Activated CD4-positive, alpha-beta T cell treated with anti-CD3 and anti-CD28 coated beads, Interleukin-2, amount 50 U/mL, for 16 hours (primary cell): ENCODE data around the gene USH2A.
"Not testable (repeated sequence)": the region's sequence is repeated elsewhere in the genome, so short reads cannot be mapped to it uniquely, and the experiment has no call there.

Source experiments
- DNase-seq: peaks from one replicate; pipeline ENCODE4 v3.0.0-alpha.2; 2020

USH2A gene

DNA sequence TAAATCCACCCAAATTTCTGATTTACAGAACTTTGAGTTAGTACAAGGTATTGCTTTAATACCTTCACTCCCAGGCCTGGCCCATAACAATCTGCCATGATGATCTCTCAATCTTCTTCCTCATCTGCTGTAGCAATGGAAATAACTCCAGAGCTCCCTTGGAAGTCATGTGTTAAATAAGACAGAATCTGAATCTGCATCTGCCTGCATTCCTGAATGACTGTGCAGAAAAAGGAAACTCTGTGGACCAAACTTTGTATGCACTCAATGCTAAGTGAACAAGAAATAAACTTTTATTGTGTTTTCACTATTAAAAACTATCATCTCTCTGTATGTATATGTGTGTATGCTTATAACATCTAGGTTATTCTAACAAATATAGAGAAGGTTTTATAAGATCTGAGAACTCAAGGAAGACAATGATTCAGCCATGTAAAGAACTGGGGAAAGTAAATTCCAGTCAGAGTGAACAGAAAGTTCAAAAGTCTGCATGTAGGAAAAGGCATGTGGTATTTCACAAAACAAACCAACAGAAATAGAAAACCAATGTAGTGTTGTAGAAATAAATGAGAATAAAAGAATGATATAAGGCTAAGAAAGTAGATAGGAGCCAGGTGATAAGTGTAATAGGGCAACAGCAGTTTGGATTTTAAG, 390.2 kb downstream of the USH2A start:
- DNase-seq = no peak

DNA sequence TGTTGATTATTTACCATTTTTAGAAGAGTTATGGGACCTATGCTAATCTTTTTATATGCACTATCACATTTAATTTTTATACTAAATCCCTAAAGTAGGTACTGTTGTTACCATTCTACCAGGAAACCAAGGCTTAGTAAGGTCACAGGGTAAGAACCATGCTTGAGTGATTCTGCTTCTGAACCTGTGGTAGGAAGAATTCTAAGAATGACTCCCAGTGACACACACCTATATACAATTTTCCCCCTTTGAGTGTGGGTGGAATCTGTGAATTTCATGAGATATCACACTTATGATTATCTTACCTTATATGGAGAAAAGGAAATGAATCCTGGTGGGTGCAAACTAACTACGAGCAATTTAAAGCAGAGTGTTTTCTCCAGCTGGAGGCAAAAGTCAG, 391.0 kb downstream of the USH2A start:
- DNase-seq = no peak

DNA sequence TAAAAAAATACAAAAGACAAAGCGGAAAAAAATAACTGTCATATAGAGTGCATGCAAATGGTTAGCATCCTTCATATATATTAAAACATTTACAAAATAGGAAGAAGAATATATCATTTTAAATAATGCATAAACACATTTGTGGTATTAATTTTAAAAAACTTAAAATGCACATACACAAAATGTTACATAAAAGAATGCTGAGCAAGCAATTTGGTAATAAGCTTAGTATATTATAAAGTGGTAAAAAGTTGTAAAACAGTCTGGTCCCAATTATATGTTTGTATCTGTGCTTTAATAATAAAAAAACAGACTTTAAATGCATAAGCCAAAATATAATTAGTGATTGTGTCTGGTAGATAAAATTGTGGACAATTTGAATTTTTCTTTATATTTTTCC, 394.6 kb downstream of the USH2A start:
- no peak for DNase-seq

DNA sequence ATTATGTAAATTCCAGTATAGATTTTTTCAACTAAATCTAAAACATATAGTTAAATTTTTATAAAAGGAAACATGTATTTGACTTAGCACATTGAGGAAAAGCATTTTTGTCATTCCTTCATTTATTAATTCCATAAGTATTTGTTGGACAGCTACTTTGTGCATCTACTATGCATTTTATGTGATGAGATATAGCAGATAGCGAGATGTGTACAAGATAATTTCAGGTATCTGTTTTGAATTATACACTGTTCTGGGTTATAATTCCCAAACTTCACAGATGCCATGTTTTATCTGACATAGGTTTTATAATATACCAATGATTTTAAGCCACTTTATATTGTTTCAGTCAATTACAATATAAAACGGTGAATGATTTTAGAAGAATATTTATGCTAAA, 398.7 kb downstream of the USH2A start:
- no peak for DNase-seq

DNA sequence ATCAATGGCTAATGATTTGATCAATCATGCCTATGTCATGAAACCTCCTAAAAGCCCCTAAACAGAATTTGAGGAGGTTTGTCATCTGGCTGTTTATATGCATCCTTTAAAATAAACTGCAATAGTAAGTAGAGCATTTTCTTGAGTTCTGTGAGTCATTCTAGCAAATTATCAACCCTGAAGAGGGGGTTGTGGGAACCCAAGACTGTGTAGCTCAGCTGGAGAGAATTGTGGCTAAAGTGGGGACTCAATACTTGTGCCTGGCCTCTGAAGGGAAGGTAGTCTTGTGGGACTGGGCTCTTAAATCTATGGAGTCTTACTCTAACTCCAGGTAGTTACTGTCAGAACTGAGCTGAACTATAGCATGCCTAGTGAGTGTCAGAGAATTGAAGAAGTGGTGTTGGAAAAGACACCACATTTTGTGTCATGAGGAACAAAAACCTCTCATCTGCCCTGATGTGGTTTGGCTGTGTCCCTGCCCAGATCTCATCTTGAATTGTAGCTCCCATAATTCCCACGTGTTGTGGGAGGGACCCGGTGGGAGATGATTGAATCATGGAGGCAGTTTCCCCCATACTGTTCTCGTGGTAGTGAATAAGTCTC, 402.4 kb downstream of the USH2A start:
- DNase-seq = no peak

DNA sequence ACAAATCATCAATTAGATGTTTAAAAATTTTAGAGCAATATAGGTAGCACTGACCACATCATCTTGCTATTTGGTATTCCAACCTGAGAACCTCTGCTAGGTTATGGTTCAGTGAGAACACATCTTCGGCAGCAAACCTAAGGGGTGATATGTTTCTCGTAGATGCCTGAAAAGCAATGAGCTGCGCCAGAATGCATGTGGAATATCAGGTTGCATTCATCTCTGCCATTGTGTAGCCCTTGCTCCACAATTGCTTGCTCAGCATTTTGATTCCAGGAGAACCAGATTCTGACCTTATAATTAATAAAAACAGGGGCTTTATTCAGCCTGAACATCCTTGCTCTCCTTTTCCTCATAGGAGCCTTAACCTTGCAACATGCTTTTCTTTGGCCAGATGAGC, 408.1 kb downstream of the USH2A start:
- DNase-seq = no peak

DNA sequence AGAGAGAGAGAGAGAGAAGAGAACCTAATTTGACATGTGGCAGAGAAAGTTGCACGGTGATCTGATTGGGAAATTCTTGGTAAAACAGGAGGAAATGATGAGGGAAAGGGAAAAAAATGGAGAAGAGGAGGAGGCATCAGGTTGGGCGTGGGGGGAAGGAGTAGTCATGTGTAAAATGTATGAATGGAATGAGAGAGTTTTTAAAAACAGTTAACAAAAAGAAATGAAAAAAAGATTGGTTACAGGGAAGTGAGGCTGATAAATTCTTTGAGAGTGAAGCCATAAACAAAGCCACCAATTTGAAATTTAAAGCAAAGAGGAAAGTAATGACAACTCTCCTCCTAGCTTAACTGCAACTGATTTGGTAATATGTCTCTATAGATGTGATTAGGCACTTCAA, 409.2 kb downstream of the USH2A start:
- no peak for DNase-seq

DNA sequence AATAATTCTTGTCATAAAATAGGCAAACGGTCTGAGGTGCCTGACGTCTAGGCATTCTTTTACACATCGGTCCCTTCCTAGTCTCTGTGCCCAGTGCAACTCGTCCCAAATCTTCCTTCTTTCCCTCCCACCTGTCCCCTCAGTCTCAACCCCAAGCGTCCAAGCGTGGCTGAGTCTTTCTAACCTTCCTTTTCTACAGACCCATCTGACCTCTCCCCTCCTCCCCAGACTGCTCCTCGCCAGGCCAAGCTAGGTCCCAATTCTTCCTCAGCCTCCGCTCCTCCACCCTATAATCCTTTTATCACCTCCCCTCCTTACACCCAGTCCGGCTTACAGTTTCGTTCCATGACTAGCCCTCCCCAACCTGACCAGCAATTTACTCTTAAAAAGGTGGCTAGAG, 413.8 kb downstream of the USH2A start:
- not testable (repeated sequence) for DNase-seq

DNA sequence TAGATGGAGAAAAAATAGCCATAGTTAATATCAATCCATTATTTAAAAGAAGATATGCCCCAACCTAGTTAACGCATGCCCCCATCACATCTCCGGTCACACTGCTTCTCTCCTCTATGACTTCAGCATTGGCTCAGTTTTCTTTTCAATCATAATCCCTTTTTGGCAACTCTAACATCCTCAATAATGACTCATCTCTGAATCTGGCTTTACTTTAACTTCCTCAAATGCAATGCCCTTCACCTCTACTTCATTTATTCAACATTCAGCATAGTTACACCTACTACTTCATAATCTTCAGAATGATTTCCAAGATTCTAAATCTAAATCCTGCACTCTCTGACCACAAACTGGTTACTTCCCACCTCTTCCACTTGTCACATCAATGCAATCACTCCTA, 417.3 kb downstream of the USH2A start:
- DNase-seq = no peak

DNA sequence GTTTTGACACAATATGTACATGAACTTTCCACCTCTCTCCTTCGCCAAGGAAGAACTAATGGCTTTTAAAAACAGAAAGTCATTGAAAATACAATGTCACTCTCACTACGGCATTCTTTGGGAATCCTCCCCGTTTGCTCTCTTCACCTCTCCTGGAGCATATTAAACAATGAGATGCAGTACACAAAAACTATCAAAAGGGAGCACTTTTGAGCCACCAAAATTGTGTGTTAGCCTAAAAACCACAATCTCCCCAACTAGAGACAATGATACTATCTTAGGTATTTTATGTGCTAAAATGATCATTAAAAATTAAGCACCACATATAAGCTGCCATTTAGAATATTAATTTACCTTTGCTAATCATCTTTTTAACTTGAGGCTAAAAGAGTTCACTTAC, 430.6 kb downstream of the USH2A start:
- no peak for DNase-seq

DNA sequence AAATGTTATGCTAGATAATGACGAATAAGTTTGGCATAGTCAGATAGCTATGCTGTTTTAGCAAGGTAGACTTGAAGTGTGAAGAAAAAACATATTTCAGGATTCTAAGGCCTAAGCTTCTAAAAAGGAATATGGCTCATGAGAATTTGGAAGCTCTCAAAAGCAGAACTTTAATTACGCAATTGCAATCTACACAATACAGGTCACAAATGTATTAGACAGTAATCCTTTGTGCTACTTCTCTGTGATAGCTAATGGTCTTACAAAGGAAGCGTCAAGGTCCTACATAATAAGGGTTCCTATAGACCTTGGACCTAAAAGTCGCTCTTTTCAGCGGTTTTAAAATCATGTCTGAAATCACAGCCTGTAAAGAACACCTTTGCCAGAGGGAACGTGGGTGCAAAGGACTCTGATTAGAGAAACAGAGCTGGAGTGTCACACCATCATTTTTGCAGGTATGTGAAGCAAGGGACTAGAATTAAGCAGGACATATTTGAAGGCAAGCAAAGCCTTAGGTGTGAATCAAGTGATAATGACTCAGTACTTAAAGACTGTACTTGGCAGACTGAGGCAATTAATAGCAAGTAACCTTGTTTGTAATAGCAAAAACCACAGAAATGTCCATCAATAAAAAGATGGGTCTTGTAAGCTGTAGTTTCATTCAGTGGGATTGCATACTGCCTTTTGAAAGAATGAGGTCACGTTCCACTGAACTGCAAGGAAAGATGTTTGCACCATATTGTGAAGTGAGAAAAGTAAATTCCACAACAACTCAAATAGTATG, 436.0 kb downstream of the USH2A start:
- no peak for DNase-seq

DNA sequence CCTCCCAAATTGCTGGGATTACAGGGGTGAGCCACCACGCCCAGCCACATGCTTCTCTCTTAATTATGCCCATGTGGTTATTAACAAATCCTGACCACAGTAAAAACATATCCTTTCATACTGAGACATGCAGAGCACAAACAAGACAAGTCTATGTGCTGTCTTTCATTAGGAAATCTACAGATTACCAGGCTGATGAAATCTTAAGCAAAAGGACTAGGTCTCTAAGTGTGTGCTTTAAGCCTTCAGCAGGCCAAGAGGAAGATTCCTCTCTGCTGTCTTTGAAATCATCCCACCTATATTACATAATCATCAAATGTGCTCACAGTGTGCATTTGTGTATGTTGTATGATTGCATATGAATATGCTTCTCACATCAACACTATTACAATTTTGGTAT, 436.8 kb downstream of the USH2A start:
- no peak for DNase-seq

DNA sequence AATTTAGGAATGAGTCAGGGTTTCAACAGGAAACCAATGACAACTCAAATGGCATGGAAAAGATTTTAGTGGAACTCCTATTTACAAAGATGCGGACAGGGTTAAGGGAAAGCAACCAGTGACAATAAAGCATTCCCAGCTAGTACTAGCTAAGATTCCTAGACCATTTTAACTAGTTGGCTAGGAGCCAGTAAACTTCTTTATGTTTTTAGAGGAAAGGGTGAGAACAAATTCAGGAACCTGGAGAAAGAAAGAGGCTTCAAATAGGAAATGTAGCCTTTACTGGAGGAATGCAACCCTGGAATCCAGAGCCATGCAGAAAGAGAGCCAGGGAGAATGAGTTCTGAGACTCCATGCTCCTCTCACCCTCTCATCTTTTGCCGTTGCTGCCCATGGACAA, 439.6 kb downstream of the USH2A start:
- DNase-seq = no peak

DNA sequence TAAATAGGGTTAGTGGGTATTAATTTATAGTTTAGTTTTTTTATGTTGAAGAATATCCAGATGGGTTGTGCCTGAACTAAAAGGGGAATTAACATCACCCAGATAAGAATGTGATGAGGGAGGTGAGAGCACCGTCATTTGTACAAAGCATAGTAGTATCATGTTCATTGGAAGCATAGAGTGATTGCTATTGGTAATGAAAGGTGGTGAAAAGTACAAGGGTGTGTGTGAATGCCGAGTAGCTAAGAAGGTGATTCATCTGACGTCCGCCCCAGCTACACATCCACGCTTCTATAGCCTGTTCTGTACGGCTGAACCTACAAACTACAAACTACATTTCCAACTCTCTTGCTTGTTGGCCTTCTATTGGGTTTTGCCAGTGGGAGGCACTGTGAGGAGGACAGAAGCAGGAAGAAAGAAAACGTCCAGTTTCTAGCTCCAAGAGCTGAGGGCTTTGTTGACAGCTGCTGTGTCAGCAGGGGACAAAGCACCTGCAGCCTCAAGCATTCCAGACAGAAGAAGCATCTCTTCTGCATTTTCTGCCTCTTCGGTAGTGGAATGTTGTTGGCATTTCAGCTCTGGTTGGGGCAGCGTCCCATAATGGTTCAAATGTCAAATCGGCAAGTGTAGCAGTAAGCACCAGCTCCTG, 451.3 kb downstream of the USH2A start:
- DNase-seq = no peak

DNA sequence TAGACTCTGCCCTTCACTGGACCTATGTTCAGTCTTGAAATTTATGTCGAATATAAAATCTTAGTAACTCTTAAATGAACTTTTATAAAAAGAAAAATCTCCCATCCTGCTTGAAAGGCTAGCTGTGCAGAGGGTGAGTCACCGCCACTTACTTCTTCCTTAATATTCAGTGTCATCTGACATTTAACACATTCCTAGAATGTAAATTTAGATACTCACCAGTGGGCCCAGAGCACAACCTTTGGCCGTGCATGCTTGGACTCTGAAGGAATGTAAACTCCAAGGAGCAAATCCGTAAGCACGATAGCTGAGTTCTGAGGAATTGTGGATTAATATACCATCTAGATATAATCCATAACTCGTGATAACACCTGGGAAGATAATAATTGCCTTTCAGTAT, 452.8 kb downstream of the USH2A start:
- no peak for DNase-seq

DNA sequence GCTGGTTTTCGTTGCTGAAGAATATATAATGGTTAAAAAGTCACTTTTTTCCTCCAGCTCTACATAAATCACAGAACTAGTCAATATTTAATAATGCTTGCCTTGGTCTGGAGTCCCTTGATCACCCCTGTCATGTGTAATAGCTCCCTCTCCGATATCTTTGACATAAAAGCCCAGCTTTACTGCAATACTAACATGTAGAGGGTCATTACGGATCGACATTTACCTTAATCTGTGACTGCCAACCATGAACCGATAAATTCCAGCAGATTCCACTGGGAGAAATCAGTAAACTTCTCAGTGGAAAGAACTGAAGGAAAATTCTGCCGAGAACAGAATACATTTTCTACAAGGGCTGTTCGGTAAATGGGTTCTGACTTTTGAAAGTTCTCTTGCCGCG, 459.6 kb downstream of the USH2A start:
- no peak for DNase-seq

DNA sequence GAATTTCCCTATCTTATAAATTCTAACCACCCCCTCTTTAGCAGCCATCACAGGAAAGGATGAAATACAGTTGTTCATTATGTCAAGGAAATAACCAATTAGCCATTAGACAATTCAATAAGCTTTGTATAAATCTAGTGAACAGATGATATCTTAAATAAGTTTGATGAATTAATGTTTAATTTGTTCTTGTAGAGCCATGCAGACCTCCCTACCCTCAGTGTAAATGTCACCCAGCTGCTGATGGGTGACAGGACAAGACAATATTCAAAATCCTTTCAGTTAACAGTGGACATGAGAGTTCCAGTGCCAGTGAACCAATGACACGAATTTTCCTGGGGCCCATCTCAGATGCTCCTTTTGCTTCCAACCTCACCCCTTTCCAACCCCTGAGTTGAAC, 460.2 kb downstream of the USH2A start:
- DNase-seq = no peak

DNA sequence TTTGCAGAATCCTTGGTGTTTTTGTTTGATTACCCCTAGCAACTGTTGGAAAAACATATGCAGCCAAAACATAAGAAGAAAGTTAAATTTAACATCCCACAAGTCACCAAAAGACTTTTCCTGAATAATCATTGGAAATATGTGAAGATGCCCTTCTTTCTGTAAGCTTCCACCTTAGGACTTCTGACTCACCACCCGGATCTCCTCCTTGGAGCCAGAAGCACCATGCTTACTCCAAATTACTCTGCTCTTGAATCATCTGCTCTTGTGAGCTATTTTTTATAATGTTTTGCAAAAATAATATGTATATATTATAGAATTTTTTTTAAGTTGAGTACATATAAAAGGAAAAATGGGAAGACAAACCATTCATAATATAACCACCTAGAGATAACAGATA, 464.4 kb downstream of the USH2A start:
- no peak for DNase-seq

DNA sequence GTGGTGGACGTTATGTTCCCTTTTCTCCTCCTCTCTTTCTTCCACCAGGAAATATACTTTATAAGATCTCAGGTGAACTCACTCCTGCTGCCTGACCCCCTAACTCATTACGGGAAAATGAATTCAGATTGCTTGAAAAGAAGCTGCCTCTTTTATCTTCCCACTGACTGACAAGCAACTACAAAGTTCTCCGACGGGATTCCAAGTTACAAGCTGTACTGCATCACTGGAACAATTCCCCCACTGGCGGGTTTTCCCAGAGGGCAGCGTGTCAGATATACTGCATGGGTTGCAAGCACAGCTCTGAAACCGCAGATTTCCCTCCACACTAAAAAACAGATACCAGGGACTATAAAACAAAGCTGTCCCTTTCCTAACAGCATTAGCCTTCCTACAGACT, 465.6 kb downstream of the USH2A start:
- no peak for DNase-seq

DNA sequence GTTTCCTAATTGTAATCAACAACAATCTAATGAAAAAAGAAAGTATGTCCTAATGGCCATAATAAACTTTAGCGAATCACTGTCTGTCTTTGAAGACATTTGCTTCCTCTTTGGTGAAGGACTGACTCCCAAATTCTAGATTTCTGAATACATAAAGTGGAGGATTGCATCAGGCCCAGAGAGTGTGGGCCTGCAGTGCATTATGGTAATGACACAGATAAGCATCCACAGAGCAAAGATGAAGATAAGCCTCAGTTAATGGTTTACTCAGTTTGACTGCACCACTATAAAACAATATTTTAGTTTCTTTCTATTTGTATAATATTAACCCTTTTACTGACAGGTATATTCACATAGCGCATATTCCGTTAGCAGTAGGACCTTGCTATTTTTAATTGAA, 490.7 kb downstream of the USH2A start:
- no peak for DNase-seq

DNA sequence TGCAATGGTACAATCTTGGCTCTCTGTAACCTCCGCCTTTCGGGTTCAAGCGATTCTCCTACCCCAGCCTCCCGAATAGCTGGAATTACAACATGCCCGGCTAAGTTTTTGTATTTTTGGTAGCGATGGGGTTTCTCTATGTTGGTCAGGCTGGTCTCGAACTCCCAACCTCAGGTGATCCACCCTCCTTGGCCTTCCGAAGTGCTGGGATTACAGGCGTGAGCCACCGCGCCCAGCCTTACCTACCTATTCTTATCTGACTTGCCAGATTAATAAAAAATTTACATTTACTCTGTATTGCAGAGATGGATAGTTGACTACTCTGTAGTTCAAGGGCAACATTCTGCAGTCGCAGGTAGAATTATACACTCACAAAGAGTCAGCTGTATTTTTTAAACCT, 496.6 kb downstream of the USH2A start:
- no peak for DNase-seq

DNA sequence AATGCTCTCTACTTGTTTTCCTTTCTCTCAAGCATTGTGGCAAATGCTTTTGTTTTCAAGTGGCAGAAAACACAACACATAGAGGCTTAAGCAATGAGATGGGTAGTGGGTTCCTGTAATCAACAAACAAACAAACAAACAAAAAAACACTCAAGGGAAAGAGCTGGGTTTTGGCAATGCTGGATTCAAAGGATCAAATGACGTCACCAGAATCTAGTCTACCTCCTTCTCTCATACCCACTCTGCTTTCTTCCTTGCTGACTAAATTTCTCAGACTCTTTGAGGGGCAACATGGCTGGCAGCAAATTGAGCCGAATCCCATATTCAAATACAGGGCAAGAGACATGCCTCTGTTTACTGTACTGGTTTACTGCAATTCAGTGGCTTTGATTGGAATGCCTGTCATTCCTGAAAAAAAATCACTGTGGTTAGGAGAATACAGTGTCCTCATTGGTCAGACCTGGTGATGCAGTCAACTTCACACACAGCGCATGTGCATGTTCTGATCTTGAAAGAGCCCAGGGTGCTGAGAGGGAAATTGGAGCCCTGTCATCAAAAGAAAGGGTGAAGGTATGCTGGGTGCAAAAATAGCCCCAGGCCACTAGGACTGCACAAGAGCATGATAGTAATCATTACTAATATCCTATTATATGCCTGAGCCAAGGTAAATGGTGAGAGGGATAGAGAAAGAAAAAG, 500.0 kb downstream of the USH2A start:
- DNase-seq = no peak

DNA sequence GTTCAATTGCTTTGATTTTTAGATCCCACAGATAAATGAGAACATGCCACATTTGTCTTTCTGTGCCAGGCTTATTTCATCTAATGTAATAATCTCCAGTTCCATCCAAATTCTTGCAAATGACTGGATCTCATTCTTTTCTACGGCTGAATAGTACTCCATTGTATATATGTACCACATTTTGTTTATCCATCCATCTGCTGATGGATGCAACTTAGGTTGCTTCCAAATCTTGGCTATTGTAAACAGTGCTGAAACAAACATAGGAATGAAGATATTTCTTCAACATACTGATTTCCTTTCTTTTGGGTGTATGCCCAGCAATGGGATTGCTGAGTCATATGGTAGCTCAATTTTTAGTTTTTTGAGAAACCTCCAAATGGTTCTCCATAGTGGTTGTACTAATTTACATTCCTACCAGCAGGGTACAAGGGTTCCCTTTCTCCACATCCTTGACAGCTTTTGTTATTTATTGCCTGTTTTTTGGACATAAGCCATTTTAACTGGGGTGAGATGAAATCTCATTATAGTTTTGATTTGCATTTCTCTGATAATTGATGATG, 511.8 kb downstream of the USH2A start:
- DNase-seq = no peak
